HUDEP-2 (cell line): ENCODE measurements around the gene FASN.
"Not testable (repeated sequence)": the region's sequence is repeated elsewhere in the genome, so short reads cannot be mapped to it uniquely, and the experiment has no call there.

ENCODE experiments used
- DNase-seq, 76 experiments: peaks; one replicate each; lab custom pipeline; 2025; ENCODE audit not compliant: unreplicated experiment in 76 of 76; lab: John Stamatoyannopoulos, UW

Gene FASN

GRCh38 chr17:82047914-82048570 lies 50.0 kb downstream of the FASN start:
- no peak for DNase-seq

GRCh38 chr17:82047379-82047778 lies 50.7 kb downstream of the FASN start:
- no peak for DNase-seq

- DNase-seq: no peak
These were observed 51.1 kb downstream of the FASN start for GRCh38 chr17:82046903-82047302.

GRCh38 chr17:82045936-82046484 lies 52.0 kb downstream of the FASN start:
- DNase-seq: no peak

GRCh38 chr17:82043507-82043906 lies 54.5 kb downstream of the FASN start:
- DNase-seq: no peak

GRCh38 chr17:82042649-82043048 lies 55.4 kb downstream of the FASN start:
- no peak for DNase-seq

- no peak for DNase-seq
These were observed 56.8 kb downstream of the FASN start for GRCh38 chr17:82041144-82041814.

- DNase-seq: no peak
These were observed 58.2 kb downstream of the FASN start for GRCh38 chr17:82039695-82040299.

GRCh38 chr17:82038796-82039409 lies 59.1 kb downstream of the FASN start:
- not testable (repeated sequence) for DNase-seq

- no peak for DNase-seq
These were observed 60.2 kb downstream of the FASN start for GRCh38 chr17:82037889-82038195.

- peak in 75 of 76 experiments; percentile 59 to 98 (median 93) for DNase-seq
These were observed 60.7 kb downstream of the FASN start, which contains the start of gene DCXR for GRCh38 chr17:82037092-82037888. Gene DCXR (minus strand): TSS chr17:82037697. CDS start chr17:82037682, 15 bp downstream.

GRCh38 chr17:82036634-82037091 lies 61.4 kb downstream of the FASN start:
- DNase-seq: no peak

- no peak for DNase-seq
These were observed 61.9 kb downstream of the FASN start for GRCh38 chr17:82035956-82036633.

- DNase-seq: no peak
These were observed 62.5 kb downstream of the FASN start for GRCh38 chr17:82035488-82035887.

- DNase-seq: no peak
These were observed 63.5 kb downstream of the FASN start for GRCh38 chr17:82034371-82035011.

- DNase-seq: no peak
These were observed 64.5 kb downstream of the FASN start for GRCh38 chr17:82033359-82034085.

GRCh38 chr17:82031885-82032627 lies 66.0 kb downstream of the FASN start:
- peak in 5 of 76 experiments; percentile 9 to 16 (median 13) for DNase-seq

- peak in 2 of 76 experiments; percentile 17 to 50 for DNase-seq
These were observed 66.6 kb downstream of the FASN start, which contains the start of gene RAC3 for GRCh38 chr17:82031303-82031884. Gene RAC3 (plus strand): TSS chr17:82031678. CDS start chr17:82031762, 84 bp downstream.
